H1 (cell line): Measurements from ENCODE around the gene ZNF281.

ENCODE experiments used
- BACH1 ChIP-seq: IDR thresholded peaks from 2 replicates; pipeline ENCODE4 v1.6.1; 2012; ENCODE audit warnings: low read length, improper control_type of control experiment
- EP300 ChIP-seq, 2 experiments: IDR thresholded peaks; 1 replicate in 1 of 2; 2 replicates in 1 of 2; pipeline ENCODE4 v1.6.1; 2011 to 2012; ENCODE audit warnings: low read depth in 2 of 2, low read length in 2 of 2, mild to moderate bottlenecking in 2 of 2, borderline replicate concordance in 1 of 2, inconsistent platforms in 1 of 2, moderate library complexity in 1 of 2
- NRF1 ChIP-seq: IDR thresholded peaks from 2 replicates; pipeline ENCODE4 v1.6.1; 2011; ENCODE audit warnings: mild to moderate bottlenecking, low read depth, low read length, improper control_type of control experiment
- POLR2A ChIP-seq, 2 experiments: IDR thresholded peaks; 1 replicate in 1 of 2; 2 replicates in 1 of 2; pipeline ENCODE4 v1.6.1; 2011; ENCODE audit warnings: low read depth in 2 of 2, low read length in 2 of 2, mild to moderate bottlenecking in 2 of 2; ENCODE audit errors: control extremely low read depth in 1 of 2
- POLR2AphosphoS5 ChIP-seq: IDR thresholded peaks from 2 replicates; pipeline ENCODE4 v1.6.1; 2011; ENCODE audit warnings: low read depth, low read length
- RBBP5 ChIP-seq: IDR thresholded peaks from 2 replicates; pipeline ENCODE4 v1.7.1; 2012; ENCODE audit warnings: low read depth, mild to moderate bottlenecking, inconsistent platforms, low read length, moderate library complexity, borderline replicate concordance
- RXRA ChIP-seq: IDR thresholded peaks from 2 replicates; pipeline ENCODE4 v1.6.1; 2011; ENCODE audit warnings: low read depth, mild to moderate bottlenecking, low read length, moderate library complexity; ENCODE audit not compliant: insufficient read depth
- TF ChIP-seq, protein P1 (sequence below), 3 experiments: IDR thresholded peaks; 1 replicate in 2 of 3; 2 replicates in 1 of 3; pipeline versions ENCODE4 v1.5.1 to v1.6.1; 2011; ENCODE audit warnings: low read length in 3 of 3, mild to moderate bottlenecking in 3 of 3, inconsistent platforms in 2 of 3, low read depth in 1 of 3, moderate library complexity in 1 of 3; ENCODE audit not compliant: insufficient read depth in 1 of 3; ENCODE audit errors: control extremely low read depth in 1 of 3
- TF ChIP-seq, protein P2 (sequence below): IDR thresholded peaks from 2 replicates; pipeline ENCODE4 v1.6.1; 2011; ENCODE audit warnings: low read length, improper control_type of control experiment

DNA sequence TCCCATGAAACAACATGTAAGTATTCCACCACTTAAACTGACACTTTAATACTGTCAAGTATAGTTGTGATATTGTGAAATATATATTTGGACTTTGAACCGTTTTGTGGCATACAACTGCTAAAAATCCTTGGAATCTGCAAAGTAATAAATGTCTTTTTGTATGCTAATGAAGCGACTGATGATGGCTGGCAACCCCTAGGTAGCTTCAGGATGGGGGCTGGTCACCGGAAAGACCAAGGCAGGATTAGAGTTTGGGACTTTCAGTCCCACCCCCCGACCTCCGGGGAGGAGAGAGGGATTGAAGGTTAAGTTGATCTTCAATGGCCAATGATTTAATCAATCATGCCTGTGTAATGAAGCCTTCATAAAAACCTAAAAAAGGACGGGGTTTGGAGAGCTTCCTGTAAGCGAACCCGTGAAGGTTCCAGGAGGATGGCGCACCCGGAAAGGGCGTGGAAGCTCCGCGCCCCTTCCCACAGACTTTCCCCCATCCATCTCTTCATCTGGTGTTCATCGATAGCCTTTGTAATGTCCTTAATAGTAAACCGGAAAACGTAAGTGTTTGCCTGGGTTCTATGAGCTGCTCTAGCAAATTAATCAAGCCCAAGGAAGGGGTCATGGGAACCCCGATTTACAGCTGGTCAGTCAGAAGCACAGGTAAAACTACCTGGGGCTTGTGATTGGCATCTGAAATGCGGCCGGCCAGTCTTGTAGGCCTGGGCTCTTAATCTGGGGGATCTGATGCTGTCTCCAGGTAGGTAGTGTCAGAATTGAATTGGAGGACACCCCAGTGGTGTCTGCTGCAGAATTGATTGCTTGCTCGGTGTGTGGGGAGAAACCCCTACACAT is 1.8 kb upstream of the ZNF281 start:
- TF ChIP-seq EP300 (IDR thresholded peaks at IDR 0.05; ENCODE audit: borderline replicate concordance in 1 of 2, low read depth in 2 of 2, low read length in 2 of 2) (peak in 1 of 2 experiments; percentile 75; a peak in 1 of 3 replicates), POLR2A (IDR thresholded peaks at IDR 0.05; ENCODE audit: control extremely low read depth in 1 of 2, low read depth in 2 of 2, low read length in 2 of 2) (peak in 1 of 2 experiments; percentile 75; a peak in 2 of 3 replicates), NRF1 (no peak), RBBP5 (no peak), POLR2AphosphoS5 (no peak; the same call in 1 of the 2 replicates), BACH1 (no peak), RXRA (no peak)
- TF ChIP-seq, protein P1, sequence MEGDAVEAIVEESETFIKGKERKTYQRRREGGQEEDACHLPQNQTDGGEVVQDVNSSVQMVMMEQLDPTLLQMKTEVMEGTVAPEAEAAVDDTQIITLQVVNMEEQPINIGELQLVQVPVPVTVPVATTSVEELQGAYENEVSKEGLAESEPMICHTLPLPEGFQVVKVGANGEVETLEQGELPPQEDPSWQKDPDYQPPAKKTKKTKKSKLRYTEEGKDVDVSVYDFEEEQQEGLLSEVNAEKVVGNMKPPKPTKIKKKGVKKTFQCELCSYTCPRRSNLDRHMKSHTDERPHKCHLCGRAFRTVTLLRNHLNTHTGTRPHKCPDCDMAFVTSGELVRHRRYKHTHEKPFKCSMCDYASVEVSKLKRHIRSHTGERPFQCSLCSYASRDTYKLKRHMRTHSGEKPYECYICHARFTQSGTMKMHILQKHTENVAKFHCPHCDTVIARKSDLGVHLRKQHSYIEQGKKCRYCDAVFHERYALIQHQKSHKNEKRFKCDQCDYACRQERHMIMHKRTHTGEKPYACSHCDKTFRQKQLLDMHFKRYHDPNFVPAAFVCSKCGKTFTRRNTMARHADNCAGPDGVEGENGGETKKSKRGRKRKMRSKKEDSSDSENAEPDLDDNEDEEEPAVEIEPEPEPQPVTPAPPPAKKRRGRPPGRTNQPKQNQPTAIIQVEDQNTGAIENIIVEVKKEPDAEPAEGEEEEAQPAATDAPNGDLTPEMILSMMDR (IDR thresholded peaks at IDR 0.05; ENCODE audit: control extremely low read depth in 1 of 3, insufficient read depth in 1 of 3, low read depth in 1 of 3, low read length in 3 of 3) = no peak
- TF ChIP-seq, protein P2, sequence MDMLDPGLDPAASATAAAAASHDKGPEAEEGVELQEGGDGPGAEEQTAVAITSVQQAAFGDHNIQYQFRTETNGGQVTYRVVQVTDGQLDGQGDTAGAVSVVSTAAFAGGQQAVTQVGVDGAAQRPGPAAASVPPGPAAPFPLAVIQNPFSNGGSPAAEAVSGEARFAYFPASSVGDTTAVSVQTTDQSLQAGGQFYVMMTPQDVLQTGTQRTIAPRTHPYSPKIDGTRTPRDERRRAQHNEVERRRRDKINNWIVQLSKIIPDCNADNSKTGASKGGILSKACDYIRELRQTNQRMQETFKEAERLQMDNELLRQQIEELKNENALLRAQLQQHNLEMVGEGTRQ = no peak
